Lower lobe of right lung (tissue), 2 donors: ENCODE data around the gene MON1B. TPM values are rescaled to one million over a fixed set of nuclear protein-coding genes. Genes with fewer than 3 reads are reported as not detected.

ENCODE experiments used
- ATAC-seq, 2 donors: fragments of 200-7000 bp; cut with Tn5 transposase; one replicate each; pipeline ENCODE4 v1.9.1; 2020 to 2022; ENCODE audit warnings: mild to moderate bottlenecking in 2 of 2, moderate library complexity in 2 of 2
- DNase-seq: peaks from one replicate; pipeline ENCODE4 v3.0.0-alpha.2; 2020
- H3K27ac ChIP-seq: fragments of 200-600 bp; one replicate; pipeline ENCODE4 v1.8.0; 2022
- H3K27me3 ChIP-seq: fragments of 200-600 bp; one replicate; pipeline ENCODE4 v1.8.0; 2022; ENCODE audit warnings: low read depth
- H3K36me3 ChIP-seq: fragments of 200-600 bp; one replicate; pipeline ENCODE4 v1.8.0; 2022; ENCODE audit warnings: mild to moderate bottlenecking
- H3K4me1 ChIP-seq: fragments of 200-600 bp; one replicate; pipeline ENCODE4 v1.8.0; 2022
- H3K4me3 ChIP-seq: fragments of 200-600 bp; one replicate; pipeline ENCODE4 v1.8.0; 2022; ENCODE audit warnings: mild to moderate bottlenecking
- H3K9me3 ChIP-seq: fragments of 200-600 bp; one replicate; pipeline ENCODE4 v1.8.0; 2022
- intact Hi-C: fragments of 100-400 bp; cut with DNase I; formaldehyde crosslinking; loops from one replicate; pipeline ENCODE4 v1.11.0; 2022
- total RNA-seq: library from RNA; stranded (reverse); fragmentation: NEBNext Ultra II Directional; extraction: Animal tissue kit (Norgen Biotek cat#: 25700); gene quantifications from one replicate; pipeline ENCODE4 v1.2.1, GENCODE V29; 2021
- TF ChIP-seq, protein P1 (sequence below): fragments of 200-600 bp; IDR thresholded peaks from one replicate; pipeline ENCODE4 v1.8.0; 2022; ENCODE audit warnings: antibody characterized with exemption, mild to moderate bottlenecking
- donor health status: DM: no; HTN: yes; CAD: no; lungs with severe emphysema.

MON1B gene
- total RNA-seq, 1 donor from 2014 or later = 62.2 TPM

DNA sequence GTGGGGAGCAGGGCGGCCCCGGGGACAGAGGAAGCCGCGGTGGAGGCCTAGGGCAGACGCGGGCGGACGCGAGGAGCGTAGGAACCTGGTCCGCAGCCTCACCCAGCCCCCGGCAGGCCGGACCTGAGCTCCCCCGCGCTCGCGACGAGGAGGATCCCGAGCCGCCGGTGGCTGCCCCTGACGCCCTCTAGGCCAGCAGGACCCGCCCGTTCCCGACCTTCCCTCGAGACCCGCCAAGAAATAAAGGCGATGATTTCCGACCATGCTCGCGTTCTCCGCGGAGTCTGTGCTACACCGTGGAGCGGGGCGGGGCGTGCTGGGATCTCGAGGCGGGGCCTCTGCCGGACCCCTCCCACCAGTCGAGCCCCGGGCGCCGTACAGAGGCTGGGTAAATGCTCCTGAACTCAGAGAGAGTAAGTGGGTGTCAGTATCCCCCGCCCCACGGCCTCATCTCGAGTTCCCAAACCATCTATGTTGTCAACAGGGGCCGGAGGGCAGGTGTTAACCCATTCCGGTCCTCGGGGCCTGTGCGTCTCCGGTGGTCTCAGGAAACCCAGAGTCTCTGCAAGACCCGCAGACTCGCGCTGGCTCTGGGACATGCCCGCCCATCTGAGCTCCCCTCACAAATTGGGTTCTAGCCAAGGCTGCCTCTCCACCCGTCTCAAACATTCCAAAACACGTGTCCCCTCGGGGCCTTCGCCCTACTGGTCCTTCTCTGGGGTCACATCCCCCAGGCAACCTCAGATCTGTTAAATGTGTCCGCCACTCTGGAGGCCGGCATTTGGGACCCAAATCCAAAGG, 22.0 kb downstream of the MON1B start:
- intact Hi-C loops = no loop called here
- ATAC-seq (peak; percentile 92 to 94), DNase-seq (peak; percentile 80)
- H3K4me3 ChIP-seq = peak overlapping the region; percentile 73
- no peaks in the 10 kb centered on the region for H3K9me3 ChIP-seq
- H3K27ac ChIP-seq = peak overlapping the region; percentile 73
- no peaks in the 10 kb centered on the region for H3K36me3 ChIP-seq
- H3K27me3 ChIP-seq = no peaks in the 10 kb centered on the region
- peaks cover 6% of the 10 kb centered on the region for H3K4me1 ChIP-seq
- TF ChIP-seq, protein P1, sequence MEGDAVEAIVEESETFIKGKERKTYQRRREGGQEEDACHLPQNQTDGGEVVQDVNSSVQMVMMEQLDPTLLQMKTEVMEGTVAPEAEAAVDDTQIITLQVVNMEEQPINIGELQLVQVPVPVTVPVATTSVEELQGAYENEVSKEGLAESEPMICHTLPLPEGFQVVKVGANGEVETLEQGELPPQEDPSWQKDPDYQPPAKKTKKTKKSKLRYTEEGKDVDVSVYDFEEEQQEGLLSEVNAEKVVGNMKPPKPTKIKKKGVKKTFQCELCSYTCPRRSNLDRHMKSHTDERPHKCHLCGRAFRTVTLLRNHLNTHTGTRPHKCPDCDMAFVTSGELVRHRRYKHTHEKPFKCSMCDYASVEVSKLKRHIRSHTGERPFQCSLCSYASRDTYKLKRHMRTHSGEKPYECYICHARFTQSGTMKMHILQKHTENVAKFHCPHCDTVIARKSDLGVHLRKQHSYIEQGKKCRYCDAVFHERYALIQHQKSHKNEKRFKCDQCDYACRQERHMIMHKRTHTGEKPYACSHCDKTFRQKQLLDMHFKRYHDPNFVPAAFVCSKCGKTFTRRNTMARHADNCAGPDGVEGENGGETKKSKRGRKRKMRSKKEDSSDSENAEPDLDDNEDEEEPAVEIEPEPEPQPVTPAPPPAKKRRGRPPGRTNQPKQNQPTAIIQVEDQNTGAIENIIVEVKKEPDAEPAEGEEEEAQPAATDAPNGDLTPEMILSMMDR = no peak

DNA sequence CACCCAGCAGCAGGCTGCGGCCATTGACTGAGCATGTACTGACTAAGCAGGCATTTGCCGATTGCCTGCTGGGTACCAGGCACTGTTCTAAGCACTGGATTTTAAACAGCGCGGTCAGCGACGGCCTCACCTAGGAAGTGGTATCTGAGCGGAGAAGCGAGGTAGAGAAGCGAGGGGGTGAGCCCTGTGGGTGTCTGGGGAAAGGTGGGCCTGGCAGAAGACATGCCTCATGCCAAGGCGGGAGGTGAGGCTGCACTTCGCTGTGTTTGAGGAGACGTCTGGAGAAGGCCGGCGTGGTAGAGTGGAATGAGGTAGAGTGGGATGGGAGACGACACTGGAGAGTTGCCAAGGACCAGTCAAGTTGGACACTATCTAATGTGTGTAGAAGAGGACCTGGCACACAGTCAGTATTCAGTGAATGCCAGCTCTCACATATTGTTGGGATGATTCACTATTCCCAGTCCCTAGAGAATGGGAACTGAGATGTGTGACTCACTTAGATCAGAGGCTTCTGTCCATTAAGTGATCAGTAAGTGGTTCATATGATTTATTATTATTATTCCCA, 22.6 kb downstream of the MON1B start:
- DNase-seq = no peak
- Histone ChIP-seq H3K27me3 (no peaks in the 10 kb centered on the region), H3K36me3 (no peaks in the 10 kb centered on the region), H3K4me1 (peaks cover 6% of the 10 kb centered on the region), H3K27ac (no peak overlapping the region), H3K9me3 (no peaks in the 10 kb centered on the region), H3K4me3 (no peak overlapping the region)
- no peak for ATAC-seq
- intact Hi-C loops = no loop called here
- TF ChIP-seq, protein P1 = no peak

DNA sequence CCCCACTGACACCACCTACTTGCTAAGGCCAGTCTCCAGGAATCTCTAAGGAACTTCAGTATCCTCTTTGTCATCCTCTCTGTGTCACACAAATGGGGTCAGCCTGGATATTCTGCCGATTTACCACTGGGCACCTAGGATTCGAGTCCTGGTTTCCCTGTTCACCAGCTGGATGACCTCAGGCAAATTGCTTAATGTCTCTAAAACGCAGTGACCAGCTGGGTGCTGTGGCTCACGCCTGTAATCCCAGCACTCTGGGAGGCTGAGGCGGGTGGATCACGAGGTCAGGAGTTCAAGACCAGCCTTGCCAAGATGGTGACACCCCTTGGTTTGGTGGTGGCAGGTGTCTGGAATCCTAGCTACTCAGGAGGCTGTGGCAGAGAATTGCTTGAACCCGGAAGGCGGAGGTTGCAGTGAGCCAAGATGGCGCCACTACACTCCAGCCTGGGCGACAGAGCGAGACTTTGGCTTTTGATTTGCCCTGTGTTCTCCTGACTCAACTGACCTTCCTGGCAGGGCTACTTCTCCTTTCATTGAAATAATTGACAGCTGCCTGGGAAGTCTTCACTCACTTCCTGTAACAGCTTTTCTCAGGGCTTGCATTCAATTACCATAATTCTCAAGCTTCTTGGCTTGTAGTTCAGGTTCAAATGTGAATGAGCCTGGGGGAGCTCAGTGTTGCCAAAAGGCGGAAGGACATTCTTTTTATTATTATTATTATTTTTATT, 23.6 kb downstream of the MON1B start:
- TF ChIP-seq, protein P1 = no peak
- H3K27ac ChIP-seq = no peak overlapping the region
- no peaks in the 10 kb centered on the region for H3K9me3 ChIP-seq
- peaks cover 6% of the 10 kb centered on the region for H3K4me1 ChIP-seq
- H3K36me3 ChIP-seq = no peaks in the 10 kb centered on the region
- no peak overlapping the region for H3K4me3 ChIP-seq
- no peak for DNase-seq
- intact Hi-C loops = no loop called here
- no peaks in the 10 kb centered on the region for H3K27me3 ChIP-seq
- no peak for ATAC-seq

DNA sequence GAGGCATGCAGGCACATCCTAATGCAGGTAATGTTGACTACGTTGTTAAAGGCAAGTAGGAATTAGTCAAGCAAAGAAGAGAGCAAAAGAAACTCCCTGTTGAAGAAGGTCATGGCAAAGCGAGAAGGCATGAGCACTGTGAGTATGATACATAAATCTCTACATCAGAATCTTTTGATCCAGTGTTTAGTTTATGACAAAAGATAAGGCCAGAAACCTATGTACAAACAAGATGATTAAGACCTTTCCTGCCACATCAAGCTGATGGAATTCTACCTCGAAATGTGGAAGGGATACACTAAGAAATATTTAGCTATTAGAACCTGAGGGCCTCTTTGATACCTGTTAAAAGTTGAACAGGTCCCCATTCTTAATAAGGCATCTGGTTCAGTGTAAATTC, 28.4 kb downstream of the MON1B start:
- no peak for ATAC-seq
- Histone ChIP-seq H3K27ac (no peak overlapping the region), H3K36me3 (no peaks in the 10 kb centered on the region), H3K4me3 (no peak overlapping the region), H3K4me1 (no peaks in the 10 kb centered on the region), H3K9me3 (no peaks in the 10 kb centered on the region), H3K27me3 (no peaks in the 10 kb centered on the region)
- intact Hi-C loops = no loop called here
- TF ChIP-seq, protein P1 = no peak
- DNase-seq = no peak

DNA sequence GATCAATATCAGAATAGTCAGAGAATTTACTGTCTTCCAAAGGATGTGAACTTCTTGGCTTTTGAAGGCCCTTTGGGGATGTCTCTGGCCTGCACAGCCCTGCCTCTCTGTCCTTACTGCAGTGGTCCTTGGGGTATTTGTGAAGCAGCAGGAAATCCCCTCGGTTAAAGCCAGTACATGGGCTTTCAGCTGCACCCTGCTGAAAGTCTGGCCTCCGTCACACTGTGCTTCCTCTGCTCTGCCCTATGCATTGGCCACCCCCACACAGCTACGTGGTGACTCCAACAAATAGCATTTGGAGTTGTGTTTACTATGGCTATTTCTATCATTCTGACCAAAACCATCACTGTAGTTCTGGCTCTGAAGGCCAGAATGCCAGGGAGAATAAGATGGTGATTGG, 29.4 kb downstream of the MON1B start:
- intact Hi-C loops = no loop called here
- ATAC-seq = no peak
- peaks cover 2% of the 10 kb centered on the region for H3K27me3 ChIP-seq

More for the DNA sequence above, 29.4 kb downstream of the MON1B start:
- Histone ChIP-seq H3K36me3 (no peaks in the 10 kb centered on the region), H3K27ac (no peak overlapping the region), H3K4me3 (no peak overlapping the region), H3K4me1 (no peaks in the 10 kb centered on the region), H3K9me3 (no peaks in the 10 kb centered on the region)
- TF ChIP-seq, protein P1 = no peak
- no peak for DNase-seq
